ENCODE data around the gene RPS6KA2. TPM values are rescaled to one million over a fixed set of nuclear protein-coding genes. Genes with fewer than 3 reads are reported as not detected.
A peak's percentile ranks its signal among the peaks of the same experiment; 100 is the strongest.

The RPS6KA2 gene
- total RNA-seq, 4 donors from 2014 or later: 52.1 to 84.8 (median 58.7) TPM

DNA sequence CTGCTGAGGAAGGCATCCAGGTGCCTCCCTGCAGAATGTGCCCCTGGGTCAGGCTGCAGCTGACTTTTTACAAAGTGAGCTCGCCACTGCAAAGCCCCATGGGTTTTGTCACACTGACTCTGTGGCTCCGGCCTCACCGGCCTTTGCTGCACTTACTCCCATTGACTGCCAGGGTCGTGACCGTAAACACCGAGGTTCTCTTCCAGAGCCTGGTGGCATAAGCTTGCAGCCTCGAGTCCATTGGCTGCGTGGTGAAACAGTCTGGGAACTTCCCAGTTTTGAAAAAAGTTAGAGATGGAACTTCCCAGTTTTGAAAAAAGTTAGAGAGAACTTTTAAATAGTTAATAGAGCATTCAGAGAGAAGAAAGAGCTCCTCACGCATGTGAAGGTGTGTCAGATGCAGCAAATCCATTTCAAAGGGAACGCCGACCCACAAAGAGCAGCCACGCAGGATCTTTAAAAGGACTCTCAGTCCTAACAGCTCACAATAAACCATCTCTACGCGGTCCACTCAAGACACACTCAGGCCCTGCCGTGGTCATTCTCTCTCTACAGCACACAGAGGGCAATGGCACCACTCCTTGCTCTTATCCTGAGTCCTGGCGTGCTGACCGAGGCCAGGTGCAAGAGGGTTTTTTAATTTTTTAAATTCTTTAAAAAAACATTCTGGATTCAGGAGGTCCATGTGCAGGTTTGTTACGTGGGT lies 53.4 kb downstream of the RPS6KA2 start:
- DNase-seq (ENCODE audit: low spot score) (no peak), ATAC-seq (ENCODE audit: low FRiP score) (no peak)
- TF ChIP-seq, protein P1, sequence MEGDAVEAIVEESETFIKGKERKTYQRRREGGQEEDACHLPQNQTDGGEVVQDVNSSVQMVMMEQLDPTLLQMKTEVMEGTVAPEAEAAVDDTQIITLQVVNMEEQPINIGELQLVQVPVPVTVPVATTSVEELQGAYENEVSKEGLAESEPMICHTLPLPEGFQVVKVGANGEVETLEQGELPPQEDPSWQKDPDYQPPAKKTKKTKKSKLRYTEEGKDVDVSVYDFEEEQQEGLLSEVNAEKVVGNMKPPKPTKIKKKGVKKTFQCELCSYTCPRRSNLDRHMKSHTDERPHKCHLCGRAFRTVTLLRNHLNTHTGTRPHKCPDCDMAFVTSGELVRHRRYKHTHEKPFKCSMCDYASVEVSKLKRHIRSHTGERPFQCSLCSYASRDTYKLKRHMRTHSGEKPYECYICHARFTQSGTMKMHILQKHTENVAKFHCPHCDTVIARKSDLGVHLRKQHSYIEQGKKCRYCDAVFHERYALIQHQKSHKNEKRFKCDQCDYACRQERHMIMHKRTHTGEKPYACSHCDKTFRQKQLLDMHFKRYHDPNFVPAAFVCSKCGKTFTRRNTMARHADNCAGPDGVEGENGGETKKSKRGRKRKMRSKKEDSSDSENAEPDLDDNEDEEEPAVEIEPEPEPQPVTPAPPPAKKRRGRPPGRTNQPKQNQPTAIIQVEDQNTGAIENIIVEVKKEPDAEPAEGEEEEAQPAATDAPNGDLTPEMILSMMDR (IDR thresholded peaks at IDR 0.05): no peak

- ATAC-seq (ENCODE audit: low FRiP score): no peak
- DNase-seq (ENCODE audit: low spot score): no peak
- TF ChIP-seq, protein P1 (IDR thresholded peaks at IDR 0.05): no peak
Measured at GRCh38 chr6:166572370-166573261, 54.4 kb downstream of the RPS6KA2 start.

GRCh38 chr6:166570929-166571713 lies 55.9 kb downstream of the RPS6KA2 start:
- DNase-seq (ENCODE audit: low spot score): no peak
- TF ChIP-seq, protein P1 (IDR thresholded peaks at IDR 0.05): no peak
- ATAC-seq (ENCODE audit: low FRiP score): no peak

GRCh38 chr6:166569206-166569605 lies 57.8 kb downstream of the RPS6KA2 start:
- DNase-seq (ENCODE audit: low spot score): no peak
- TF ChIP-seq, protein P1 (IDR thresholded peaks at IDR 0.05): no peak
- no peak for ATAC-seq (ENCODE audit: low FRiP score)

DNA sequence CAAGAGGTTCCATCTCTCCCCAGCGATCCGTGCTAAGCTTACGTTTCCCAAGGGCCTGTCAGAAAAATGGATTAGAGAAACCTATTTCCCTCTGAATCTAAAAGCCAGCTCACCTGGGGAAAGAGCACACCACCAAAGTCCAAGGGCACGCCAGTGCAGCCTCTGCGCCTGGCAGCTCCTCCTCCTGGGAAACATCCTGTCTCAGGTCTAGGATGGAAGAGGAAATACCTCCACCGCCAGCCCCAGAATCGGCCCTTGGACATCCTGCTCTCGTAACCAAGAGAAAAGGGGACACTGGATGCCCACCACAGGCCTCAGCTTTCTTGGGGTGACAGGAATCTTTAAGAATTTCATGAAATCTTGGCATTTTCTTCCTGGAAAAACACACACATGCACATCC lies 59.2 kb downstream of the RPS6KA2 start:
- no peak for DNase-seq (ENCODE audit: low spot score)
- TF ChIP-seq, protein P1 (IDR thresholded peaks at IDR 0.05): no peak
- no peak for ATAC-seq (ENCODE audit: low FRiP score)

DNA sequence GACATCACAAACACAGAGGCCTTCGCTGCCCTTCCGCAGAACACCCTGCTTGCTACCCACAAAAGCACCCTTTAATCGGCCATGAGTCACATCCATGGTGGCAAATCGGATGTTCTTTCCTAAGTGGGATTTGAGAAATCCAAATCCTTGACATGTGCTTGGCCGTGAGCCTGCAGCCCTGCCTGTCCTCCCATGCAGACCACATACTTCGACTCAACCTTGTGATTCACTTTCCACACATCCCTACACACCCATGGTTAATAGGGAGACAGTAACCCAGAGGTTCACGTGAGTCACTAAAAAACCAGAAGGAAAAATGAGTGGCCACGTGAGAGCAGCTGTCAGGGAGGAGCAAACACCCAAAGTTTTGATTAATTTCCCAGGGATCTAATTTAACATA lies 59.9 kb downstream of the RPS6KA2 start:
- ATAC-seq (ENCODE audit: low FRiP score) (peak; percentile 88), DNase-seq (ENCODE audit: low spot score) (no peak)
- TF ChIP-seq, protein P1 (IDR thresholded peaks at IDR 0.05): no peak

All from omental fat pad (tissue), 4 donors.